HepG2 (cell line): ENCODE data around the gene UST. TPM values are rescaled to one million over a fixed set of nuclear protein-coding genes. Genes with fewer than 3 reads are reported as not detected.

ENCODE experiments used
- ATAC-seq: fragments of 200-7000 bp; cut with Tn5 transposase; 3 replicates; pipeline ENCODE4 v1.9.1; 2020; ENCODE audit warnings: mild to moderate bottlenecking, moderate library complexity
- BruUV-seq: library from RNA; stranded (reverse); fragments of 400-500 nt; replicated peaks from 2 replicates; lab custom pipeline; 2021; lab: Mats Ljungman, UMichigan
- CTCF ChIA-PET: fragments of 300-600 bp; formaldehyde crosslinking; extraction: SDS; loops from one replicate; lab custom pipeline; 2021; ENCODE audit warnings: low total read pairs, inconsistent platforms, low intra/inter-chr PET ratio; lab: Yijun Ruan, JAX
- POLR2A ChIA-PET: fragments of 350-600 bp; sonication (Branson Sonifier 250); formaldehyde crosslinking; loops from one replicate; lab custom pipeline; 2020; ENCODE audit warnings: antibody characterized with exemption, inconsistent platforms; lab: Yijun Ruan, JAX
- DNase-seq: peaks from one replicate; pipeline ENCODE4 v3.0.0-alpha.2; 2015; ENCODE audit warnings: low spot score
- FAIRE-seq: peaks from 3 replicates; lab custom pipeline; 2011; peaks lifted over from hg19 to GRCh38; lab: Jason Lieb, UNC
- H2AFZ ChIP-seq: one replicate; pipeline ENCODE4 v1.6.1; 2011; ENCODE audit warnings: low read length, inconsistent platforms
- H3K27ac ChIP-seq: fragments of 300-600 bp; 3 replicates; pipeline ENCODE4 v1.8.0; 2011; ENCODE audit warnings: mixed run types, mild to moderate bottlenecking, mixed read lengths, low read length, inconsistent platforms; ENCODE audit not compliant: insufficient read depth; ENCODE audit errors: extremely low read length
- H3K27me3 ChIP-seq, 2 experiments: fragments of 200-600 bp in 1 of 2; 2 replicates in 1 of 2; 3 replicates in 1 of 2; pipeline versions ENCODE4 v1.6.0 to v1.8.0; 2011; ENCODE audit warnings: low read length in 2 of 2, mild to moderate bottlenecking in 2 of 2, moderate library complexity in 2 of 2, inconsistent platforms in 1 of 2; ENCODE audit not compliant: insufficient read depth in 2 of 2, control insufficient read depth in 1 of 2
- H3K36me3 ChIP-seq, 2 experiments: fragments of 200-600 bp in 1 of 2; replicated peaks in 1 of 2; 2 replicates in 1 of 2; 3 replicates in 1 of 2; pipeline versions ENCODE4 v1.5.1 to v1.8.0; 2011; ENCODE audit warnings: low read length in 2 of 2, inconsistent platforms in 1 of 2; ENCODE audit not compliant: insufficient read depth in 2 of 2, control insufficient read depth in 1 of 2
- H3K4me1 ChIP-seq: 2 replicates; pipeline ENCODE4 v1.5.1; 2012; ENCODE audit warnings: low read length, inconsistent platforms; ENCODE audit not compliant: insufficient read depth
- H3K4me2 ChIP-seq: 2 replicates; pipeline ENCODE4 v1.6.0; 2011; ENCODE audit warnings: low read depth, low read length, inconsistent platforms
- H3K4me3 ChIP-seq, 3 experiments: fragments of 200-600 bp in 1 of 3; sonication (generic), shearing (Covaris generic) in 1 of 3; replicated peaks in 1 of 3; 2 replicates each; pipeline ENCODE4 v1.5.1; 2011 to 2016; ENCODE audit warnings: low read length in 3 of 3, inconsistent platforms in 2 of 3, low read depth in 2 of 3, mild to moderate bottlenecking in 2 of 3, control low read depth in 1 of 3, mixed read lengths in 1 of 3; ENCODE audit not compliant: insufficient read depth in 1 of 3
- H3K79me2 ChIP-seq: one replicate; pipeline ENCODE4 v1.6.1; 2011; ENCODE audit warnings: low read length, inconsistent platforms; ENCODE audit not compliant: insufficient read depth
- H3K9ac ChIP-seq: 2 replicates; pipeline ENCODE4 v1.6.0; 2011; ENCODE audit warnings: mild to moderate bottlenecking, low read depth, low read length, inconsistent platforms; ENCODE audit not compliant: insufficient read depth
- H3K9me3 ChIP-seq: 2 replicates; pipeline ENCODE4 v1.5.1; 2012; ENCODE audit warnings: mild to moderate bottlenecking, low read length
- H4K20me1 ChIP-seq: 2 replicates; pipeline ENCODE4 v1.6.0; 2011; ENCODE audit warnings: inconsistent platforms, mild to moderate bottlenecking, low read length, moderate library complexity; ENCODE audit not compliant: insufficient read depth
- BRD4 ChIP-seq: sonication (generic); formaldehyde crosslinking; IDR thresholded peaks from 2 replicates; pipeline ENCODE4 v1.4.0; 2020; ENCODE audit warnings: missing genetic modification reagents
- CCAR2 ChIP-seq: fragments of 200-400 bp; formaldehyde crosslinking; optimal IDR thresholded peaks from 2 replicates; pipeline ENCODE3; 2018; ENCODE audit warnings: low read depth, mild to moderate bottlenecking, low read length, moderate library complexity
- FOXA1 ChIP-seq, 2 experiments: fragments of 450-650 bp in 1 of 2; sonication (generic) in 1 of 2; formaldehyde crosslinking in 1 of 2; IDR thresholded peaks; 2 replicates each; pipeline versions ENCODE4 v1.4.0 to v1.6.1; 2016 to 2020; ENCODE audit warnings: missing genetic modification reagents in 1 of 2
- MTA3 ChIP-seq: sonication (generic); formaldehyde crosslinking; IDR thresholded peaks from 2 replicates; pipeline ENCODE4 v1.4.0; 2020; ENCODE audit warnings: missing genetic modification reagents
- SIX4 ChIP-seq: sonication (generic); formaldehyde crosslinking; IDR thresholded peaks from 2 replicates; pipeline ENCODE4 v1.4.0; 2020; ENCODE audit warnings: missing genetic modification reagents
- SMAD3 ChIP-seq: sonication (generic); formaldehyde crosslinking; IDR thresholded peaks from 2 replicates; pipeline ENCODE4 v1.4.0; 2020; ENCODE audit warnings: missing genetic modification reagents
- ZBTB8A ChIP-seq: sonication (generic); formaldehyde crosslinking; IDR thresholded peaks from 2 replicates; pipeline ENCODE4 v1.4.0; 2020; ENCODE audit warnings: mild to moderate bottlenecking, low read depth, missing genetic modification reagents, borderline replicate concordance
- ZNF530 ChIP-seq: sonication (generic); formaldehyde crosslinking; IDR thresholded peaks from 2 replicates; pipeline ENCODE4 v1.5.0; 2020; ENCODE audit warnings: low read depth, mild to moderate bottlenecking, missing genetic modification reagents
- ZNF546 ChIP-seq: sonication (generic); formaldehyde crosslinking; conservative IDR thresholded peaks from 2 replicates; pipeline ENCODE4 v1.8.1; 2023; ENCODE audit warnings: mild to moderate bottlenecking, missing genetic modification reagents
- ZNF660 ChIP-seq: sonication (generic); formaldehyde crosslinking; IDR thresholded peaks from 2 replicates; pipeline ENCODE4 v1.5.1; 2020; ENCODE audit warnings: mild to moderate bottlenecking, low read depth, missing genetic modification reagents, borderline replicate concordance
- ZNF777 ChIP-seq: sonication (generic); formaldehyde crosslinking; IDR thresholded peaks from 2 replicates; pipeline ENCODE4 v1.4.0; 2020; ENCODE audit warnings: missing genetic modification reagents
- WGBS: methylation state at CpG from one replicate; pipeline ENCODE4 v1.1.6; 2017; ENCODE audit warnings: low lambda C conversion rate; 5-methylcytosine and 5-hydroxymethylcytosine counted together
- in situ Hi-C: cut with HindIII; loops from 2 replicates; pipeline ENCODE4 v1.10.0; 2017; ENCODE audit warnings: low pct_unique_long_range_greater_than_20kb; ENCODE audit not compliant: extremely low pct_ligation_motif_present
- intact Hi-C: fragments of 100-400 bp; cut with micrococcal nuclease; formaldehyde crosslinking; loops from one replicate; pipeline ENCODE4 v1.10.0; 2022; ENCODE audit not compliant: unreplicated experiment
- polyA plus RNA-seq, 8 experiments: library from polyadenylated mRNA; depleted of rRNA in 3 of 8; stranded (reverse) in 7 of 8; unstranded in 1 of 8; fragments of >200 nt; fragmentation: Illumina TruSeq in 4 of 8; extraction: Trizol in 4 of 8; gene quantifications; 2 replicates each; pipeline versions ENCODE4 v1.2.1 to v1.2.3, GENCODE V29; 2011 to 2016; ENCODE audit warnings: low read depth in 4 of 8, missing spikeins in 1 of 8, mixed read lengths in 1 of 8; ENCODE audit not compliant: insufficient read depth in 1 of 8
- total RNA-seq, 5 experiments: library from RNA; depleted of rRNA; stranded (reverse); fragments of >200 nt; fragmentation: Illumina TruSeq; extraction: Trizol; gene quantifications; 2 replicates each; pipeline ENCODE4 v1.2.3, GENCODE V29; 2016; ENCODE audit warnings: low read depth in 1 of 5
- TF ChIP-seq, protein P1 (sequence below): sonication (generic); formaldehyde crosslinking; IDR thresholded peaks from 2 replicates; pipeline ENCODE4 v1.4.0; 2020; ENCODE audit warnings: missing genetic modification reagents
- TF ChIP-seq, protein P2 (sequence below): sonication (generic); formaldehyde crosslinking; IDR thresholded peaks from 2 replicates; pipeline ENCODE4 v1.4.0; 2020; ENCODE audit warnings: missing genetic modification reagents
- TF ChIP-seq, protein P3 (sequence below): sonication (generic); formaldehyde crosslinking; IDR thresholded peaks from 2 replicates; pipeline ENCODE4 v1.5.0; 2020; ENCODE audit warnings: missing genetic modification reagents

The UST gene
- total and polyA plus RNA-seq, 2 of the 13 experiments (the other 11 are each of a cell fraction or from before 2014, with no cell fraction given) = 0.27 TPM; not detected in 1

DNA sequence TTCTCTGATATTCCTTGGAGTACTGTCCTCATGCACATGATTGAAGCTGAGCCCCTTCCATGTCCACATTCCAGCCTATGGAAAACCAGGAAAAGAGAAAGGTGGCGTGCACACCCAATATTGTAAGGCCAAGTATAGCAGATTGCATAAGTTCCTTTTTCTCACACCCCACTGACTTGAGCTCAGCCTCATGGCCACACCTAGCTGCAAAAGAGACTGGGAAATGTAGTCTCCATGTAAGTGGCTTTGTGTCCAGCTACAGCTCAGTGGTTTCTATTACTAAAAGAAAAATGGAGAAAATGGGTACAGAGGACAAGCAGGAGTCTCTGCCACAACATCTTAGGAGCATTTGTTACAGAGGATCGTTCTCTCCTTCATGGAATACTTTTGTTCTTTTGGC is 10.8 kb upstream of the UST start:
- H3K4me1 ChIP-seq = no peaks in the 10 kb centered on the region
- H3K27me3 ChIP-seq = no peaks in the 10 kb centered on the region
- TF ChIP-seq ZNF546 (CRISPR knock-in tag) (no peak), SIX4 (CRISPR knock-in tag) (no peak), MTA3 (CRISPR knock-in tag) (no peak), ZBTB8A (CRISPR knock-in tag) (no peak), ZNF777 (CRISPR knock-in tag) (no peak), SMAD3 (CRISPR knock-in tag) (no peak), ZNF660 (no peak), BRD4 (no peak), ZNF530 (no peak), CCAR2 (no peak), FOXA1 (IDR thresholded peaks at IDR 0.05) (no peak), FOXA1 (CRISPR knock-in tag; IDR thresholded peaks at IDR 0.05) (no peak)
- TF ChIP-seq, protein P1, sequence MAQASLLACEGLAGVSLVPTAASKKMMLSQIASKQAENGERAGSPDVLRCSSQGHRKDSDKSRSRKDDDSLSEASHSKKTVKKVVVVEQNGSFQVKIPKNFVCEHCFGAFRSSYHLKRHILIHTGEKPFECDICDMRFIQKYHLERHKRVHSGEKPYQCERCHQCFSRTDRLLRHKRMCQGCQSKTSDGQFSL = no peak
- TF ChIP-seq, protein P2, sequence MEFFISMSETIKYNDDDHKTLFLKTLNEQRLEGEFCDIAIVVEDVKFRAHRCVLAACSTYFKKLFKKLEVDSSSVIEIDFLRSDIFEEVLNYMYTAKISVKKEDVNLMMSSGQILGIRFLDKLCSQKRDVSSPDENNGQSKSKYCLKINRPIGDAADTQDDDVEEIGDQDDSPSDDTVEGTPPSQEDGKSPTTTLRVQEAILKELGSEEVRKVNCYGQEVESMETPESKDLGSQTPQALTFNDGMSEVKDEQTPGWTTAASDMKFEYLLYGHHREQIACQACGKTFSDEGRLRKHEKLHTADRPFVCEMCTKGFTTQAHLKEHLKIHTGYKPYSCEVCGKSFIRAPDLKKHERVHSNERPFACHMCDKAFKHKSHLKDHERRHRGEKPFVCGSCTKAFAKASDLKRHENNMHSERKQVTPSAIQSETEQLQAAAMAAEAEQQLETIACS (CRISPR knock-in tag) = no peak
- TF ChIP-seq, protein P3, sequence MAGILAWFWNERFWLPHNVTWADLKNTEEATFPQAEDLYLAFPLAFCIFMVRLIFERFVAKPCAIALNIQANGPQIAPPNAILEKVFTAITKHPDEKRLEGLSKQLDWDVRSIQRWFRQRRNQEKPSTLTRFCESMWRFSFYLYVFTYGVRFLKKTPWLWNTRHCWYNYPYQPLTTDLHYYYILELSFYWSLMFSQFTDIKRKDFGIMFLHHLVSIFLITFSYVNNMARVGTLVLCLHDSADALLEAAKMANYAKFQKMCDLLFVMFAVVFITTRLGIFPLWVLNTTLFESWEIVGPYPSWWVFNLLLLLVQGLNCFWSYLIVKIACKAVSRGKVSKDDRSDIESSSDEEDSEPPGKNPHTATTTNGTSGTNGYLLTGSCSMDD (CRISPR knock-in tag) = no peak
- no peaks in the 10 kb centered on the region for H3K79me2 ChIP-seq
- BruUV-seq = no TSS peak
- in situ Hi-C loops (no loop called here), intact Hi-C loops (no loop called here)
- ChIA-PET POLR2A (no interaction called here), CTCF (no interaction called here)
- no peaks in the 10 kb centered on the region for H3K9me3 ChIP-seq
- WGBS = 0% methylated on average over 2 of the region's 2 CpGs
- no peak for FAIRE-seq
- H3K9ac ChIP-seq = no peak overlapping the region
- H3K4me3 ChIP-seq = no peak overlapping the region
- no peaks in the 10 kb centered on the region for H3K36me3 ChIP-seq
- H3K4me2 ChIP-seq = no peak overlapping the region
- DNase-seq = no peak
- no peaks in the 10 kb centered on the region for H4K20me1 ChIP-seq
- no peak overlapping the region for H2AFZ ChIP-seq
- ATAC-seq = no peak
- H3K27ac ChIP-seq = no peak overlapping the region
